HL-60 (cell line): ENCODE results near the gene MARVELD3.

Experiments
- GABPA ChIP-seq: IDR thresholded peaks from 2 replicates; pipeline ENCODE4 v1.6.1; 2012; ENCODE audit warnings: low read depth
- POLR2AphosphoS5 ChIP-seq: IDR thresholded peaks from 2 replicates; pipeline ENCODE4 v1.6.1; 2012; ENCODE audit warnings: low read depth
- SPI1 ChIP-seq: IDR thresholded peaks from 2 replicates; pipeline ENCODE4 v1.6.1; 2012; ENCODE audit warnings: low read depth, mild to moderate bottlenecking, borderline replicate concordance
- TF ChIP-seq, protein P1 (sequence below): IDR thresholded peaks from one replicate; pipeline ENCODE4 v1.5.1; 2011; ENCODE audit warnings: low read length, control low read depth, inconsistent platforms; ENCODE audit not compliant: insufficient read depth
- TF ChIP-seq, protein P2 (sequence below): IDR thresholded peaks from 2 replicates; pipeline ENCODE4 v1.6.1; 2012; ENCODE audit warnings: low read depth; ENCODE audit not compliant: insufficient replicate concordance

DNA sequence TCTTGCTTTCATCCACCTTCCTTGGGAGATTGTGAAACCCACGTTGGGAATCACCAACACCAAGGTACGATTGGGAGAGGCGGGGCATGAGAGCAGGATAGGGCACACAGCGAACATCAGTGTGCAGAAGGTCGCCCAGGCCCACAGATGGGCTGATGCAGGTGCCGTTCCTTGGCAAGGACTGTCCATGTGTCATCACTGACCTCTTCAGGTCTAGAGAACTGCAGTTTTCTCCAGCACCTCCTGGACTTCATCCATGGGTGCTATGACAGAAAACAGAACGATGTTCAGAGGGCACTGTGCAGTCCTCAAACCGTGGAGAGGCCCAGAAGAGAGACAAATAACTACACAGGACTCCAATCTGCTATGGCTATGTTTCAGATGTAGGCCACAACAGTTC is 25.2 kb upstream of the MARVELD3 start:
- TF ChIP-seq POLR2AphosphoS5 (no peak), SPI1 (no peak), GABPA (no peak)
- TF ChIP-seq, protein P1, sequence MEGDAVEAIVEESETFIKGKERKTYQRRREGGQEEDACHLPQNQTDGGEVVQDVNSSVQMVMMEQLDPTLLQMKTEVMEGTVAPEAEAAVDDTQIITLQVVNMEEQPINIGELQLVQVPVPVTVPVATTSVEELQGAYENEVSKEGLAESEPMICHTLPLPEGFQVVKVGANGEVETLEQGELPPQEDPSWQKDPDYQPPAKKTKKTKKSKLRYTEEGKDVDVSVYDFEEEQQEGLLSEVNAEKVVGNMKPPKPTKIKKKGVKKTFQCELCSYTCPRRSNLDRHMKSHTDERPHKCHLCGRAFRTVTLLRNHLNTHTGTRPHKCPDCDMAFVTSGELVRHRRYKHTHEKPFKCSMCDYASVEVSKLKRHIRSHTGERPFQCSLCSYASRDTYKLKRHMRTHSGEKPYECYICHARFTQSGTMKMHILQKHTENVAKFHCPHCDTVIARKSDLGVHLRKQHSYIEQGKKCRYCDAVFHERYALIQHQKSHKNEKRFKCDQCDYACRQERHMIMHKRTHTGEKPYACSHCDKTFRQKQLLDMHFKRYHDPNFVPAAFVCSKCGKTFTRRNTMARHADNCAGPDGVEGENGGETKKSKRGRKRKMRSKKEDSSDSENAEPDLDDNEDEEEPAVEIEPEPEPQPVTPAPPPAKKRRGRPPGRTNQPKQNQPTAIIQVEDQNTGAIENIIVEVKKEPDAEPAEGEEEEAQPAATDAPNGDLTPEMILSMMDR, result no peak
- TF ChIP-seq, protein P2, sequence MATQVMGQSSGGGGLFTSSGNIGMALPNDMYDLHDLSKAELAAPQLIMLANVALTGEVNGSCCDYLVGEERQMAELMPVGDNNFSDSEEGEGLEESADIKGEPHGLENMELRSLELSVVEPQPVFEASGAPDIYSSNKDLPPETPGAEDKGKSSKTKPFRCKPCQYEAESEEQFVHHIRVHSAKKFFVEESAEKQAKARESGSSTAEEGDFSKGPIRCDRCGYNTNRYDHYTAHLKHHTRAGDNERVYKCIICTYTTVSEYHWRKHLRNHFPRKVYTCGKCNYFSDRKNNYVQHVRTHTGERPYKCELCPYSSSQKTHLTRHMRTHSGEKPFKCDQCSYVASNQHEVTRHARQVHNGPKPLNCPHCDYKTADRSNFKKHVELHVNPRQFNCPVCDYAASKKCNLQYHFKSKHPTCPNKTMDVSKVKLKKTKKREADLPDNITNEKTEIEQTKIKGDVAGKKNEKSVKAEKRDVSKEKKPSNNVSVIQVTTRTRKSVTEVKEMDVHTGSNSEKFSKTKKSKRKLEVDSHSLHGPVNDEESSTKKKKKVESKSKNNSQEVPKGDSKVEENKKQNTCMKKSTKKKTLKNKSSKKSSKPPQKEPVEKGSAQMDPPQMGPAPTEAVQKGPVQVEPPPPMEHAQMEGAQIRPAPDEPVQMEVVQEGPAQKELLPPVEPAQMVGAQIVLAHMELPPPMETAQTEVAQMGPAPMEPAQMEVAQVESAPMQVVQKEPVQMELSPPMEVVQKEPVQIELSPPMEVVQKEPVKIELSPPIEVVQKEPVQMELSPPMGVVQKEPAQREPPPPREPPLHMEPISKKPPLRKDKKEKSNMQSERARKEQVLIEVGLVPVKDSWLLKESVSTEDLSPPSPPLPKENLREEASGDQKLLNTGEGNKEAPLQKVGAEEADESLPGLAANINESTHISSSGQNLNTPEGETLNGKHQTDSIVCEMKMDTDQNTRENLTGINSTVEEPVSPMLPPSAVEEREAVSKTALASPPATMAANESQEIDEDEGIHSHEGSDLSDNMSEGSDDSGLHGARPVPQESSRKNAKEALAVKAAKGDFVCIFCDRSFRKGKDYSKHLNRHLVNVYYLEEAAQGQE, result no peak
